RWPE1 (cell line): ENCODE results near the gene TMEM53.

ENCODE experiments used
- CTCF ChIA-PET: fragments of 350-600 bp; sonication (Branson Sonifier 250); formaldehyde crosslinking; extraction: SDS; loops from one replicate; lab custom pipeline; 2021; lab: Yijun Ruan, JAX
- POLR2A ChIA-PET: fragments of 400-600 bp; formaldehyde crosslinking; extraction: SDS; loops from one replicate; lab custom pipeline; 2020; ENCODE audit warnings: antibody characterized with exemption; ENCODE audit not compliant: low non-redundant PET; lab: Yijun Ruan, JAX
- DNase-seq: peaks from one replicate; pipeline ENCODE4 v3.0.0; 2012; ENCODE audit warnings: low spot score
- H3K27ac ChIP-seq: fragments of 450-650 bp; 2 replicates; pipeline ENCODE4 v1.5.1; 2017
- CTCF ChIP-seq: fragments of 450-650 bp; conservative IDR thresholded peaks from 2 replicates; pipeline ENCODE4 v1.5.1; 2017; ENCODE audit warnings: low read depth, mild to moderate bottlenecking

TMEM53 gene

GRCh38 chr1:44642255-44642654 lies 32.0 kb downstream of the TMEM53 start:
- peak overlapping the region; percentile 9 for H3K27ac ChIP-seq
- POLR2A ChIA-PET, result interaction anchor here (0.8 to 1.7 kb wide), 2 partner anchors 10 to 44 kb away, joined by 5 to 9 read pairs; no protein-coding TSS in a partner anchor
- CTCF ChIA-PET, result interaction anchor here (0.6 to 3.1 kb wide), 4 partner anchors 11 to 600 kb away, joined by 3 to 15 read pairs (median 4); no protein-coding TSS in a partner anchor
- TF ChIP-seq CTCF, result no peak
- no peak for DNase-seq

GRCh38 chr1:44641126-44642102 lies 32.9 kb downstream of the TMEM53 start:
- no peak for DNase-seq
- 0 out of 2 replicates have a peak overlapping the region, but pooled peaks have one; percentile 1 for H3K27ac ChIP-seq
- TF ChIP-seq CTCF, result no peak
- POLR2A ChIA-PET, result interaction anchor here (0.8 to 1.7 kb wide), 2 partner anchors 9 to 43 kb away, joined by 5 to 9 read pairs; no protein-coding TSS in a partner anchor
- CTCF ChIA-PET, result interaction anchor here (1.2 to 3.1 kb wide), 2 partner anchors 10 to 12 kb away, joined by 3 to 15 read pairs; no protein-coding TSS in a partner anchor

GRCh38 chr1:44640200-44640853 lies 34.0 kb downstream of the TMEM53 start:
- no peak for TF ChIP-seq CTCF
- ChIA-PET POLR2A (no interaction called here), CTCF (interaction anchor here (1.2 kb wide), 1 partner anchor 11 kb away, joined by 3 read pairs; no protein-coding TSS in a partner anchor)
- no peak for DNase-seq
- no peak overlapping the region for H3K27ac ChIP-seq

GRCh38 chr1:44637702-44638411 lies 36.4 kb downstream of the TMEM53 start:
- peak overlapping the region; percentile 91 for H3K27ac ChIP-seq
- ChIA-PET POLR2A (no interaction called here), CTCF (interaction anchor here (0.6 to 0.8 kb wide), 5 partner anchors 15 to 230 kb away, joined by 3 to 4 read pairs (median 3); no protein-coding TSS in a partner anchor)
- no peak for DNase-seq
- TF ChIP-seq CTCF, result no peak

- TF ChIP-seq CTCF, result no peak
- DNase-seq, result peak; percentile 67
- POLR2A ChIA-PET, result no interaction called here
- CTCF ChIA-PET, result interaction anchor here (0.5 to 0.8 kb wide), 5 partner anchors 15 to 772 kb away, joined by 3 to 4 read pairs (median 3); no protein-coding TSS in a partner anchor
- H3K27ac ChIP-seq, result peak overlapping the region; percentile 91
Measured at GRCh38 chr1:44636688-44637598, 37.3 kb downstream of the TMEM53 start.
